GM18951 (cell line): ENCODE measurements around the gene ATP10A.

ENCODE experiments used
- POLR2A ChIP-seq: IDR thresholded peaks from 4 replicates; pipeline ENCODE4 v1.6.1; 2011; ENCODE audit warnings: mild to moderate bottlenecking; ENCODE audit not compliant: insufficient read length, insufficient read depth; ENCODE audit errors: extremely low read depth
- in situ Hi-C: fragments of 300-500 bp; cut with MboI; formaldehyde crosslinking; loops from one replicate; pipeline ENCODE4 v1.12.0; 2022; ENCODE audit warnings: low sequenced_read_pairs, mixed read lengths, inconsistent platforms; ENCODE audit not compliant: unreplicated experiment

The ATP10A gene

GRCh38 chr15:25707656-25708365 lies 155.3 kb downstream of the ATP10A start:
- in situ Hi-C loops: no loop called here

GRCh38 chr15:25706176-25706955 lies 156.8 kb downstream of the ATP10A start:
- TF ChIP-seq POLR2A: no peak
- in situ Hi-C loops: no loop called here

More at GRCh38 chr15:25707656-25708365, 155.3 kb downstream of the ATP10A start:
- no peak for TF ChIP-seq POLR2A

- no peak for TF ChIP-seq POLR2A
- in situ Hi-C loops: no loop called here
These were observed 157.6 kb downstream of the ATP10A start for GRCh38 chr15:25705433-25706115.

- TF ChIP-seq POLR2A: no peak
- in situ Hi-C loops: no loop called here
These were observed 159.4 kb downstream of the ATP10A start for GRCh38 chr15:25703726-25704125.

- in situ Hi-C loops: no loop called here
These were observed 161.2 kb downstream of the ATP10A start for GRCh38 chr15:25701721-25702465.

GRCh38 chr15:25700916-25701315 lies 162.2 kb downstream of the ATP10A start:
- in situ Hi-C loops: no loop called here
- no peak for TF ChIP-seq POLR2A

More at GRCh38 chr15:25701721-25702465, 161.2 kb downstream of the ATP10A start:
- no peak for TF ChIP-seq POLR2A

- in situ Hi-C loops: no loop called here
- no peak for TF ChIP-seq POLR2A
These were observed 165.5 kb downstream of the ATP10A start for GRCh38 chr15:25697586-25697985.

GRCh38 chr15:25695875-25696760 lies 167.0 kb downstream of the ATP10A start:
- in situ Hi-C loops: no loop called here
- no peak for TF ChIP-seq POLR2A

GRCh38 chr15:25694823-25695312 lies 168.3 kb downstream of the ATP10A start:
- in situ Hi-C loops: no loop called here
- TF ChIP-seq POLR2A: no peak

GRCh38 chr15:25694239-25694584 lies 168.9 kb downstream of the ATP10A start:
- in situ Hi-C loops: no loop called here
- no peak for TF ChIP-seq POLR2A

GRCh38 chr15:25693321-25694238 lies 169.5 kb downstream of the ATP10A start:
- no peak for TF ChIP-seq POLR2A
- in situ Hi-C loops: no loop called here
